Mesenteric fat pad (tissue), 1 donor: ENCODE data around the gene BBS2. TPM values are rescaled to one million over a fixed set of nuclear protein-coding genes. Genes with fewer than 3 reads are reported as not detected.

ENCODE experiments used
- DNase-seq: peaks from one replicate; pipeline ENCODE4 v3.0.0-alpha.2; 2020; ENCODE audit warnings: low spot score
- long read RNA-seq: library from polyadenylated mRNA; unstranded; transcript quantifications from one replicate; pipeline ENCODE4 v2.0.0, GENCODE V29; 2020
- total RNA-seq: library from RNA; stranded (reverse); fragmentation: NEBNext Ultra II Directional; extraction: Animal tissue kit (Norgen Biotek cat#: 25700); gene quantifications from one replicate; pipeline ENCODE4 v1.2.1, GENCODE V29; 2021
- donor health status: DM: yes; HTN: yes; CAD: no.

Gene BBS2
- total RNA-seq = 24.9 TPM
- long read RNA-seq, transcript BBS2-201 (17 exons, 2,963 nt) = major isoform, 30 of 53 reads
- long read RNA-seq, partial matches to known transcripts = 8 of 53 reads
- long read RNA-seq, other reads (novel, unspliced or antisense) = 15 of 53 reads

GRCh38 chr16:56519459-56520250 lies at the start of gene BBS2:
Gene BBS2, minus strand, starts transcription at chr16:56520024. Its CDS starts 162 bp downstream, at chr16:56519862.
- DNase-seq = peak; percentile 96

GRCh38 chr16:56564793-56565477 lies 45.1 kb upstream of the BBS2 start, which contains the start of gene MT4:
Gene MT4, plus strand, starts transcription at chr16:56565073. Its CDS starts 56 bp downstream, at chr16:56565129.
- DNase-seq = peak; percentile 74

GRCh38 chr16:56561126-56561525 lies 41.3 kb upstream of the BBS2 start:
- peak; percentile 53 for DNase-seq

GRCh38 chr16:56560447-56560846 lies 40.6 kb upstream of the BBS2 start:
- DNase-seq = no peak

- peak; percentile 30 for DNase-seq
Measured at GRCh38 chr16:56559109-56559508, 39.3 kb upstream of the BBS2 start.

GRCh38 chr16:56558024-56558747 lies 38.4 kb upstream of the BBS2 start:
- peak; percentile 53 for DNase-seq

- peak; percentile 59 for DNase-seq
Measured at GRCh38 chr16:56554441-56554840, 34.6 kb upstream of the BBS2 start.

GRCh38 chr16:56551796-56552738 lies 32.2 kb upstream of the BBS2 start:
- peak; percentile 51 for DNase-seq

- peak; percentile 30 for DNase-seq
Measured at GRCh38 chr16:56549744-56550385, 30.0 kb upstream of the BBS2 start.

GRCh38 chr16:56549161-56549560 lies 29.3 kb upstream of the BBS2 start:
- no peak for DNase-seq

GRCh38 chr16:56547949-56548567 lies 28.2 kb upstream of the BBS2 start:
- DNase-seq = peak; percentile 26

- peak; percentile 77 for DNase-seq
Measured at GRCh38 chr16:56547120-56547948, 27.5 kb upstream of the BBS2 start.

- no peak for DNase-seq
Measured at GRCh38 chr16:56542039-56542438, 22.2 kb upstream of the BBS2 start.

- DNase-seq = peak; percentile 67
Measured at GRCh38 chr16:56539656-56540055, 19.8 kb upstream of the BBS2 start.

GRCh38 chr16:56538331-56538730 lies 18.5 kb upstream of the BBS2 start:
- peak; percentile 22 for DNase-seq

- DNase-seq = no peak
Measured at GRCh38 chr16:56534847-56535383, 15.1 kb upstream of the BBS2 start.

GRCh38 chr16:56532714-56533113 lies 12.9 kb upstream of the BBS2 start:
- no peak for DNase-seq

- DNase-seq = no peak
Measured at GRCh38 chr16:56530872-56531271, 11.0 kb upstream of the BBS2 start.
